ENCODE results near the gene CBLL1.

CBLL1 gene

DNA sequence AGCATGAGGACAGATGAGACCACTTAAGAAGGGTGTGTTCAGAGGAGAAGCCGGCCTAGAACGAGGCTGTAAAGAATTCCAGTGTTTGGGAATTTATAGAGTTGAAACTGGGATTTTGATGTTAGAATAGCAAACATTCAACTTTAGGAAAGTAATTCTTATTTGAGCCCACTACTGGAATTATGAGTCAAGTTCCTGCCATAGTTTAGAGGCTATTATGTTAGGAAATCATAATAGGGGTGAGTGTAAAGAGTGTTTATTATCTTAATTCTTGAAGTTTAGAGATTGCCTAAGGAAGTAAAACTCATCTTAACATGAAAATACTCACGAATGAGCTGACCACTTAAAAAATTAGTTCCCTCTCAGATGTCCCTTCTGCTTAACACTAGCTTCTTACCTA is 2.1 kb downstream of the CBLL1 start:
- no peak for DNase-seq

DNA sequence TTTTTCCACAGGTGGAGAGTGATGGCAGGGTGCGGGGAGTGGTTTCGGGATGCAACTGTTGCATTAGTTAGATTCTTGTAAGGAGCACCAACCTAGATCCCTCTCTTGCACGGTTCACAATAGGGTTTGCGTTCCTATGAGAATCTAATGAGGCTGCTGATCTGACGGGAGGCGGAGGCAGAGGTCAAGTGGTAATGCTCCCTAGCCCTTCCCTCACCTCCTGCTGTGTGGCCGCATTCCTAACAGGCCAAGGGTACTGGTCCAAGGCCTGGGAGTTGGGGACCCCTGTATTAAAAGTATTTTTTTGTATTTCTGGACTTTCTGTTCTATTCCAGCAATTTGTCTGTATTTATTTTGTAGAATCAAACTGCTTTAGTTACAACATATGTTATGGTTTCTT is 7.2 kb downstream of the CBLL1 start:
- no peak for DNase-seq

DNA sequence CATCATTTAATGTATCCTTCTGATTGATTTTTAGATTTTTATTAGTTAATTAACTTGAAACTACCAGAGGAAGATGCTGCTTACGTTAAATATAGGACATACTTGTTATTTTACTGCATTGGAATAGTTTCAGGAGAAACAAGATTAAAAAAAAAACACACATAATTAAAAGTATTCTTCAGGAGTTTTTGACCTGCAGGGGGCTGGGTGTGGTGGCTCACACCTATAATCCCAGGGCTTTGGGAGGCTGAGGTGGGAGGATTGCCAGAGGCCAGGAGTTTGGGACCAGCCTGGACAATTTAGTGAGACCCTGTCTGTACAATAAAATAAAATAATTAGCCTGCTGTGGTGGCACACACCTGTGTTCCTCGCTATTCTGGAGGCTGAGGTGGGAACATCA is 10.7 kb downstream of the CBLL1 start:
- DNase-seq: no peak

DNA sequence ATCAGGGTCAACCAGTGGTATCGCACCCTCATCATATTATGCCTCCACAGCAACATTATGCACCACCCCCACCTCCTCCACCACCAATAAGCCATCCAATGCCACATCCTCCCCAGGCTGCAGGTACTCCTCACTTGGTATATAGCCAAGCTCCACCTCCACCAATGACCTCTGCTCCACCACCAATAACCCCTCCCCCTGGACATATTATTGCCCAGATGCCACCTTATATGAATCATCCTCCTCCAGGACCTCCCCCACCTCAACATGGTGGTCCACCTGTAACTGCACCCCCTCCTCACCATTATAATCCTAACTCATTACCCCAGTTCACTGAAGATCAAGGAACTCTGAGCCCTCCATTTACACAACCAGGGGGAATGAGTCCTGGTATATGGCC is 14.7 kb downstream of the CBLL1 start:
- no peak for DNase-seq

DNA sequence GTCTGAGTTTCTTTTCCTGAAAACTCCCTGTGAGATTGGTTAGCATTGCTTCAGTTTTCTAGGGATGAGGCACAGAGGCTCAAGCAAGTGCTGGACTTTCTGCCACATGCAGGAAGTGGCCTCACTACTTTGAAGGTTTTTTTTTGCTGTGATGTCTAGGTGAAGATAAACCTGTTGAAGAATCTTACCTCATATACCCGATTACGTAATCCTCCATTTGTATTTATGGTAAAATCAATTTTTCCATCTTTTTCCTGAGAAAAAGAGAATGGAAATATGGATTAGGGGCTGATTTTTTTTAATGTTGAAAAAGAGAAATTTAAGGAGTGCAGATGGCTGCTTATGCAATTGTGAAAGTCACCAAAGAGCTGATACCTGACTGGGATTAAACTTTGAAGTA is 23.4 kb downstream of the CBLL1 start:
- DNase-seq: no peak

DNA sequence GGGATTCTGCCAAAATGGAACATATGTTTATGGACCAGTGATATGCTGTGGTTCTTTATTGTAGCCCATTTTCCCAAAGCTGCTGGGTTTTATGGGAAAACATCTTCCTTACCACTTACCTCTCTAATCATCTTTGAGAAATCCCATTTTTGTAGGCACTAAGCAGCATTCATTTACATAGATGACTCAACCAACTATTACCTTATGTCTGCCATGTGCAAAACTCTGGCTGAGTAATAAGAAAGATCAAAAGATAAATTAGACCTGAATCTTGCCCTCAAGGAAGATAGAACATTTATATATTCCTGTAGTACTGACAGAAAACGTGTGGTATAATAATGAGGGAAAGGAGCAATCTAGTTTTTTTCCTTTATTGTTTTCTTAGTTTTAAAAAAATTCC is 24.3 kb downstream of the CBLL1 start:
- DNase-seq: no peak

DNA sequence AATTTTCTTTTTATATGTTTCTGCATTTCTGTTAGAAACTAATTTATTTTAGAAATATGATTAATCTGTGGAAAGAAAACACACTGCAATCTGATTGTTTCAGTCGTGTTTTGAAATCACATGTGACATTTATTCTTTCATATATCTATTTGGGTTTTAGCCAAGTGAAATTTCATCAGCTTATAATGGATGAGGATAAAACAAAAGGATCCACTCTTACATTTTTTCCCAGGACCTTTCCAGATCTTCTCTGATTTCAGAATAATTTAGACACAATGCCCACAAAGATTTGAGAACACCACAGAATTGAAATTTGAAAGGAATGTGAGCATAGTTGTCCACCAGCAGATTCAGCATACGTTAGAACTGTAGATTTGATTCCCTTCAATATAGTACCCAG is 29.1 kb downstream of the CBLL1 start:
- DNase-seq: no peak

DNA sequence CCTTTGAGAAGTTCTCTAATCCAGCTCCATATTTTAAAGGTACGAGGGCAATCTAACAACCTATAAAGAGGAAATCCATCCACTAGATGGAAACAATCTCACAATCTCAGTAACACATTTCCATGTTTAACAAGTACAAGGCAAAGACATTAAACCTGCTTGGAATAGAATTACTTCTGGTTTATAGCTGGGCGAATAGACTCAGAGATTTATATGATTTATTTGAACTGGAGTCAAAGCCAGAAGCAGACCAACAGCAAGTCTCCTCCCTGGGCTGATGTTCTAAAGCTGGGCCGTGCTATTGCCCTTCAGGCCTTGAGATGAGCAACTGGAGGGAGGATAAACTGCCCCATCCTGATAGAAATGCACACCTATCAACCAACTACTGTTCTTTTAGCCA is 33.8 kb downstream of the CBLL1 start:
- no peak for DNase-seq

DNA sequence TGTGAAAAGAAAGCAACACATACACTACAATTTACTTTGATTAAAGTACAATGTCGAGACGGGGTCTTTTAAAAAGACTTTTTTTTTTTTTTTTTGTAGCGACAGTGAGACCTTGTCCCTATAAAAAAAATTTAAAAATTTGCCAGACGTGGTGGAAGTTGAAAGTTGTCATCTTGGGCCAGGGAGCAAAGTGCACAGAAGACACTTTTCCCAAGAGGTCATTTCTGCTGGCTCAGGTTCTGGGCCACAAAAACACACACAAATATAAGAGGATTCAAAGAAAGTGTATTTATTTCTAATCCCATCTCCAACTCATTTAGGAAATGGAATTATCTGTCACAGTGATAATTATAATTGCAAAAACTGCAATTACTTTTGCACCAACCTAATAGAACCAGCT is 34.3 kb downstream of the CBLL1 start:
- DNase-seq: no peak

DNA sequence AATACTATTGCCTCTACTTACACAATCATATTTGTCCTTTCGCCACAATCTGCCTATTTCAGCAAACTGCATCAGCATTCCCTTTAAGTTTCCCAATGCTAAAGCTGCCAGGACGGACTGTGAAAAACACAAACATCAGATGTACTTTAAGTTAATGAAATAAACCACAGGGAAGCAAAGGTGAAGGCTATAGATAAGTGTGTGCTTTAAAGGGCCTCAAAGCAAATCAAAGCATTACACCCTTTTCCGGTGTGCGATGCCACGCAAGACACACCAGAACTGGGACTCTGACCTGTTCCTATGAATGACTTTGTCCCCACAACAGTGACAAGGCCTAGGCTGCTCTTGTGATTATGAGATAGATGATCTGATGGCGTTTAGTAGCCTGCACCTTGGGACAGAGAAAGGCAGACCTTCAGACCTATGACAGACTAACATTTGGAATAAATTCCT is 35.7 kb downstream of the CBLL1 start:
- no peak for DNase-seq

DNA sequence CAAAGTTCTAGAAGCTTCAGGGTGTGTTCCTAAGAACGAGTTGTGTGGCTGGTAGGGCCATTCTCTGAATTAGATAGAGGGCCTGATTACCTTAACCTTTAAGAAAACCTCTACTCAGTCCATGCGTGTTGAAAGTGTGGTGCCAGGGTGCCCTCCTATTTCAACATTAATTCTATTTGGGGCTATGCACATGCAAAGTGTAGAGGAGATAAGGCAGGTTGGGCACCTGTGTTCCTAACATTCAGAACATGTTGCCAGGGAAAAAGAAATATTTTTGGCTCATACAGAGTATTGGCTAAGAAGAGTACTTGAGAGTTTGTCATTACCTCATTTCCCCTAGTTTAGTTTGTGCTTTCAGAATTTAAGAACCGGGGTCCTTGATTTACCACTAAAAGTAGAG is 38.4 kb downstream of the CBLL1 start:
- DNase-seq: no peak

DNA sequence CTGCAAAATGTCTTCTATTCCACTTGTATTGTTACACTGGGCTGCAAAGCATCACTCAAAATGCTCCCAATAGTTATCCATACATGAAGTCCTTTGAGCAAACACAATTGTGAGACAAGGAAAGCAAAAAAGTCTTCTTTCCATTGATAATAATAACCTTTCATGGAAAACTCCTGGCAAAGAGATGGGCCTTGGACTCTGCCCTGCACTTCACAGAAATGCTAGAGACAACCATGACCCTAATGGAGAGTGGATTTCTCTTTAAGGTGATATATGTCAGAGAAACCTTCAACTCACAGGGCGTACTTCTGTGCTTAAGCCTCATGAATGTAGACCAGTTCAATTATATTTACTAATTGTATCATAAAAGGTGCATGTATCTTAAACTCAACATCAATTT is 39.7 kb downstream of the CBLL1 start:
- no peak for DNase-seq

DNA sequence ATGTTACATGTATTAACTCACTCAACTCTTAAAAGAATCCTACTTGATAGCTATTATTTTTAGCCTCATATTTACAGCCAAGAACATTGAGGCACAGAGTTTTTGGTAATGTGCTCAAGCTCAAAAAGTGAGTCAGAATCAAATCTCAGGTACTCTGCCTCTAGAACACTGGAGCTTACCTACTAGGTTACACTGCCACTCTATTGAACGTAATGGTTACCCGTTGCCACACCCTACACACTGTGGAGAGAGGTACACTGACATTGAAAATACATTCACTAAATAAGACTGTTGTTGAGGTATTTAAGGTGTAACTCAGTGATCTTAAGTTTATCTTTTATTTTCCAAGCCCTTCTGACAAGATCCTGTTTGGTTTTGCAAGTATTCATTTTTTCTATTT is 41.2 kb downstream of the CBLL1 start:
- DNase-seq: no peak

DNA sequence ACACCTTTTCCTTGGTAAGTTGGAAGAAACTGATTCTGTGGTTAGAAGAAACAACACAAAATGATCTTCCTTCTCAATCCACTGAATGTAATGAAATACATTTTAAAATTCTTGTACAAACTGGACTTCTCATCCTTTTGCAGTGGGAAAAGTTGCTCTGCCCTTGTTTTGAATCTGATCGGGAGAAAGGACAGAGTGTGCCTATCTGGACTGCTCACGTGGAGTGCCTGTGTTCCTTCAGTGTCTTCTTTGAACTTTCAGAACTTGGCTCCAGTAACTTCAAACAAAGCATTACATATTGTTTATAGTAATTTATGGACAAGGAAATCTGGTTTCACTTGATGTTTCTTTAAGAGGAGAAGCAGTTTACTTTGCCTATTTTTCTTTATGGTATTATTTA is 42.0 kb downstream of the CBLL1 start:
- DNase-seq: no peak

DNA sequence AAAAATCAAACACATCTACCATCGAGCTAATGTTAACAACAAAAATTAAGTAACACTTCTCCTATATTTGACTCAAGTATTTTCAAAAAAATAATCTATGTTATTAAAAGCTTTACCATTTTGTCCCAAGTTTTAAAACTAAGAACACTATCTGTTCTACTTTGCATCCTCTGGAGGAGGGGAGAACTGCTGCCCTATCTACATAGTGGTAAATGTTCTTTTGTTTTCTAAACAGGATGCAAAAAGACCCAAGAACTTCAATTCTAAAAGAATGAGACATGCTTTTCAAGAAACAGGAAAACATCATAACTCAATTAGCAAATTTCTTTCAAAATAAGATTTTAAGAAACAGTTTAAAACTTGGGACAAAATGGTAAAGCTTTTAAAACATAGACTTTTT is 44.3 kb downstream of the CBLL1 start:
- no peak for DNase-seq

DNA sequence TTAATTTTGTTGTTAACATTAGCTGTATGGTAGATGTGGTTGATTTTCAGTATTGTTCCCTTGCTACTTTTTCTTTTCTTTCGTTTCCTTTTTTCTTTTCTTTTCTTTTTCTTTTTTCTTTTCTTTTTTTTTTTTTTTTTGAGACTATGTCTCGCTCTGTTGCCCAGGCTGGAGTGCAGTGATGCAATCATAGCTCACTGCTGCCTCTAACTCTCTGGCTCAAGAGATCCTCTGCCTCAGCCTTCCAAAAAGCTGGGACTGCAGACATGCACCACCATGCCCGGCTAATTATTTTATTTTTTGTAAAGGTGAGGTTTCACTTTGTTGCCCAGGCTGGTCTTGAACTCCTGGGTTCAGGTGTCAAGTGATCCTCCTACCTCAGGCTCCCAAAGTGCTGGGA is 44.7 kb downstream of the CBLL1 start:
- DNase-seq: no peak

DNA sequence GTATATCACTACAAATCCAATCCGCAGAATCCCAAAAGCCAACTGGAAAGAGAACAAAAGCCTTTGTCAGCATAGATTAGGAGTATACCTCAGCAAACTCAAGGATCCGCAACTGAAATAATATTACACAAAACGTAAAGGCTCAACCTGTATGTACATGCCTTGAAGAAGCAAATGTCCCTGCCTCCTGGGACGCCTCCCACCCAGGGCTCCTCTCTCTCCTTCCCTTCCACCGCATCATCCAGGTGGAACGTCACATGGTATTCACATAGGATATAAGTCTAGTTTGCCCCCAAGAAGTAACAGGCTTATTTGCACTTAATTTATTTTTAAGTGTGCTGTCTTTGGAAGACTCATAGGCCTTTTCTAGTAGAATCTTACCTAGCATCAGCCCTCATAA is 45.7 kb downstream of the CBLL1 start:
- DNase-seq: no peak

DNA sequence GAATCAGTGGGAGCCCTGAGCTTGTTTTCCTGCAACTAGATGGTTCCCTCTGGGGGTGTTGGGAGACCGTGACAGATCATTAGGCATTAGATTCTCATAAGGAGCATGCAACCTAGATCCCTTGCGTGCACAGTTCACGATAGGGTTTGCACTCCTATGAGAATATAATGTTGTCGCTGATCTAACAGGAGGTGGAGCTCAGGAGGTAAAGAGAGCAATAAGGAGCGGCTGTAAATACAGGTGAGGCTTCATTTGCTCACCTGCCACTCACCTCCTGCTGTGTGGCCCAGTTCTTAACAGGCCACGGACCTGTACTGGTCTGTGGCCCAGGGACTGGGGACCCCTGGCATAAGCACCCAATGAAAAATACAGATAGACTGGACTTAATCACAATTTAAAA is 48.4 kb downstream of the CBLL1 start:
- no peak for DNase-seq

DNA sequence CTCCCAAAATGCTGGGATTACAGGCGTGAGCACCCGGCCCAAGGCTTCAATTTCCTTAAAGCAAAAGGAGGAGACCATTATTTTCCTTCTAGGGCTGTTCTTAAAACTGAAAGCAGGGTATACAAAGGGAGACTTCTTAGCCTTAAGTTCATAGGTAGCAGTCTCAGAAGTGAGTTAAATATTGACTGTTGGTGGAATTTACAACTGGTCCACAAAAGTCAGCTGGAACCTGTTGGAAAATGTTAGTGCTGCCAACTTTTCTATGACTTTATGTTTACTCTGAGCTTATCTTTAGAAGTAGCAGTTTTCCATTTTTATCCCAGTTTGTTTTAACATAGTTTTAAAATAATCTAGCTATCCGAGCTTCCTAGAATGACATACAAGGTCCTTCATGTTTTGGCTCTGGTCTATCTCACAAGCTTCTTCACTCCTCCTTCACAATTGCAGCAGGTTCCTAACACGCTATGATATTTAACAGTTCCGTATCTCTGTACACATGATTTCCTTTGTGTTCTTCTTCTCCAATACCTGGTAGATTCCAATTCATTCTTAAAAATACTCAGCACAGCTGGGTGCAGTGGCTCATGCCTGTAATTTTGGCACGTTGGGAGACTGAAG is 55.8 kb downstream of the CBLL1 start:
- no peak for DNase-seq

DNA sequence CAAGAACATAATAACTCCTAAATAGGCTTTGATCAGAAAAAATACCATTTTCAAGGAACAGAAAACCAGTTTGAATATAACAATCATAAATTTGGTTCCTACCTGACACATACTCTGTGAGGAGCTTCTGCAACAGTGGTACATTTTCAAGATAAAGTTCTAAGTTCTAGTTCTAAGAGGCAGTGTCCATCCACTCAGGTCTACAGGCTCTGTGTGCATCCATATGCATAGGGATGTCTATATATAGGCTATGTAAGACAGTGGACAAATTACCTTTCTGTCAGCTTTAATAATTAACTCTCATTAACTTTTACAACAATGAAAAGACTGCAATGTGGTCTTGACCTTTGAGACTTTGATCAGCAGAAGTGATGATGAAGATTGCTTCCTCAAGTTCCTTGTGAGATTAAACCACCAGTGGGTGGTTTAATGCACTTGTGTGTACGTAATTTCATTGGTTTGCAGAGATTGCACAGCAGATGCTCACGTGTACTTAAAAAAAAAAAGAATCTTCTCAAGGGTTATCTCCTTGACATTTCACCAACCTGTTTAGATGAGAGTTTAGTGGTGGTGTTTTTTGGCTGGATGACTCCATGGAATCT is 59.2 kb downstream of the CBLL1 start, which contains the start of gene SLC26A3:
Gene SLC26A3 (minus strand): TSS at position 215 of the 602 bp plus-strand sequence. CDS start 8,714 bp downstream, outside the sequence.
- no peak for DNase-seq

DNA sequence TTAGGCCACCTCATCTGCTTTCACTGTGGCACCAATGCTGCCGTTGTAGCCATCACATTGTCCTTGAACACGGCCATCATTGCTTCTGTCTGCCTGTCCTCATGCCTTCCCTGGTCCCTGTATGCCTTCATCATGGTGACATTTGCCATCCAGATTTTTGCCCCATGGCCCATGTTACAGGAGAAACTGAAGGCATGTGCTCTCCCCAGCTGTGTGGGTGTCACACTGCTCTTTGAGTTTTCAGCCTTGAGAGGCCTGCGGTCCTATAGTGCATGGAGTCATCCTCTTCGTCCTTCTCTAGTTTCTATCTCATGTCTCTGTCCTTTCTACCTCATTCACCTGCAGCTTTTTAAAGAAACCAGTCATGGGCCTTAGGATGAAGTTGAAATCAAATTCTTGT is 65.2 kb downstream of the CBLL1 start:
- DNase-seq: no peak

DNA sequence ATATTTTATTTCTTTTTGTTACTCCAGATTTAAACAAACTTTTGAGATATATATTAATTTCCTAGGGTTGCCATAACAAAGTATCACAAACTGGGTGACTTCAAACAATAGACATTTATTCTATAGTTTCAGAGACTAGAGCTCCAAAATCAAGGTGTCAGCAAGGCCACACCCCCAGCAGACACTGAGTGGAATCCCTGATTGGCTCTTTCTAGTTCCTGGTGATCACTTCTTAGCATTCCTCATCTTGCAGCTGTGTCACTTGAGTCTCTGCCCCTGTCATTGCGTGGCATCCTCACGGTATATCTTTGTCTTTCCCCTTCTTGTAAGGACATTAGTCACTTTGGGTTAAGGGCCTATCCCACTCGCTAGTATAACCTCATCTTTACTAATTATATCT is 66.7 kb downstream of the CBLL1 start:
- no peak for DNase-seq

All from NCI-H1436 (cell line).